ENCODE measurements around the gene ZDHHC20. TPM values are rescaled to one million over a fixed set of nuclear protein-coding genes. Genes with fewer than 3 reads are reported as not detected.
"Not testable (repeated sequence)": the region's sequence is repeated elsewhere in the genome, so short reads cannot be mapped to it uniquely, and the experiment has no call there.

ZDHHC20 gene
- total and polyA plus RNA-seq, 2 of the 4 experiments (the other 2 are of a cell fraction) = 16.1 to 72.4 TPM

GRCh38 chr13:21413013-21413412, 46.1 kb downstream of the ZDHHC20 start:
- no peak overlapping the region for H3K18ac ChIP-seq (ENCODE audit: low read depth, low read length)
- H3K27ac ChIP-seq (ENCODE audit: insufficient read depth, low read length) = no peak overlapping the region
- H2BK120ac ChIP-seq (ENCODE audit: low read depth, low read length) = no peak overlapping the region
- H3K4me3 ChIP-seq (ENCODE audit: insufficient read depth, low read depth, low read length) = no peak overlapping the region
- no peaks in the 10 kb centered on the region for H3K27me3 ChIP-seq (ENCODE audit: control insufficient read depth, insufficient read depth, low read length)
- no peaks in the 10 kb centered on the region for H3K9me3 ChIP-seq (ENCODE audit: control insufficient read depth, insufficient read depth, low read length)
- no peak overlapping the region for H2BK15ac ChIP-seq (ENCODE audit: low read depth, low read length)
- peak overlapping the region; percentile 7; the same call in 1 of the 2 replicates for H3K23ac ChIP-seq (ENCODE audit: low read depth, low read length)
- peak overlapping the region; percentile 76 for H2BK5ac ChIP-seq (ENCODE audit: low read depth, low read length, poor library complexity, severe bottlenecking)
- no peak overlapping the region for H2AK9ac ChIP-seq (replicated peaks; ENCODE audit: low read depth, low read length, poor library complexity)
- no peak overlapping the region for H3K9ac ChIP-seq (ENCODE audit: low read depth, low read length)
- H4K5ac ChIP-seq (ENCODE audit: low read depth, low read length) = no peak overlapping the region
- dilution Hi-C loops (cut with HindIII; ENCODE audit: low sequenced_read_pairs, unreplicated experiment) = no loop called here
- H3K4ac ChIP-seq (ENCODE audit: low read depth, low read length) = no peak overlapping the region
- intact Hi-C loops (cut with micrococcal nuclease) = no loop called here
- DNase-seq (peak; percentile 17), ATAC-seq (ENCODE audit: low read depth) (no peak; the same call in 1 of the 2 replicates)
- WGBS, 2 experiments (ENCODE audit: extremely low coverage in 2 of 2, insufficient read length in 1 of 2) = 100% methylated on average over 1 of the region's 1 CpG; no CpG with 5 or more reads in 1 of the 2 experiments
- H3K14ac ChIP-seq (replicated peaks; ENCODE audit: low read depth, low read length) = peak overlapping the region; percentile 34
- H3K36me3 ChIP-seq (ENCODE audit: control insufficient read depth, insufficient read depth, low read length) = peaks cover 5% of the 10 kb centered on the region
- no peak overlapping the region for H3K4me2 ChIP-seq (ENCODE audit: low read depth, low read length)
- H3K9me1 ChIP-seq (ENCODE audit: insufficient read depth, low read length) = no peaks in the 10 kb centered on the region
- no peak overlapping the region for H2BK20ac ChIP-seq (ENCODE audit: low read depth, low read length)
- POLR2A ChIA-PET (ENCODE audit: unreplicated experiment) = no interaction called here
- in situ Hi-C loops (cut with MboI; ENCODE audit: low sequenced_read_pairs) = no loop called here
- no peak overlapping the region; a peak in 1 of 4 replicates for H4K8ac ChIP-seq (ENCODE audit: low read depth in 2 of 2, low read length in 2 of 2)
- H3K4me1 ChIP-seq (ENCODE audit: control insufficient read depth, insufficient read depth, low read length) = peaks cover 5% of the 10 kb centered on the region
- CTCF ChIA-PET = interaction anchor here (0.6 kb wide), 1 partner anchor 1081 kb away, joined by 3 read pairs; no protein-coding TSS in a partner anchor
- no TSS peak for BruUV-seq (replicated peaks)
- TF ChIP-seq RFX5 (IDR thresholded peaks at IDR 0.05; ENCODE audit: low read depth, low read length) = no peak
- no peak for TF ChIP-seq MAFK (IDR thresholded peaks at IDR 0.05; ENCODE audit: low read depth, low read length)
- no peak for TF ChIP-seq FOS (IDR thresholded peaks at IDR 0.05; ENCODE audit: low read depth, low read length)
- H4K91ac ChIP-seq (ENCODE audit: insufficient read depth, low read depth, low read length) = no peak overlapping the region
- no peak overlapping the region for H2AK5ac ChIP-seq (ENCODE audit: low read depth, low read length)
- H2AFZ ChIP-seq (replicated peaks; ENCODE audit: low read length, poor library complexity) = no peak overlapping the region
- no peaks in the 10 kb centered on the region for H4K20me1 ChIP-seq (ENCODE audit: insufficient read depth, low read length)
- H3K56ac ChIP-seq (ENCODE audit: extremely low read depth, insufficient read depth, low read length) = no peak overlapping the region
- H3K79me1 ChIP-seq (ENCODE audit: low read depth in 1 of 2, low read length in 2 of 2) = peaks cover 5 to 8% of the 10 kb centered on the region in 2 experiments; a peak in 2 of 4 replicates

GRCh38 chr13:21410453-21410852, 48.6 kb downstream of the ZDHHC20 start:
- H3K36me3 ChIP-seq (ENCODE audit: control insufficient read depth, insufficient read depth, low read length); H2AK9ac ChIP-seq (replicated peaks; ENCODE audit: low read depth, low read length, poor library complexity); H3K18ac ChIP-seq (ENCODE audit: low read depth, low read length); H3K27me3 ChIP-seq (ENCODE audit: control insufficient read depth, insufficient read depth, low read length); CTCF ChIA-PET; H3K4me2 ChIP-seq (ENCODE audit: low read depth, low read length); H4K20me1 ChIP-seq (ENCODE audit: insufficient read depth, low read length); H3K9ac ChIP-seq (ENCODE audit: low read depth, low read length); H4K91ac ChIP-seq (ENCODE audit: insufficient read depth, low read depth, low read length); H2BK15ac ChIP-seq (ENCODE audit: low read depth, low read length); H3K56ac ChIP-seq (ENCODE audit: extremely low read depth, insufficient read depth, low read length); POLR2A ChIA-PET (ENCODE audit: unreplicated experiment); in situ Hi-C loops (cut with MboI; ENCODE audit: low sequenced_read_pairs); BruUV-seq (replicated peaks); H3K14ac ChIP-seq (replicated peaks; ENCODE audit: low read depth, low read length); H2BK5ac ChIP-seq (ENCODE audit: low read depth, low read length, poor library complexity, severe bottlenecking); H3K9me1 ChIP-seq (ENCODE audit: insufficient read depth, low read length); H2BK120ac ChIP-seq (ENCODE audit: low read depth, low read length); H2AFZ ChIP-seq (replicated peaks; ENCODE audit: low read length, poor library complexity); H2BK20ac ChIP-seq (ENCODE audit: low read depth, low read length); H3K4me1 ChIP-seq (ENCODE audit: control insufficient read depth, insufficient read depth, low read length); H4K5ac ChIP-seq (ENCODE audit: low read depth, low read length); H3K9me3 ChIP-seq (ENCODE audit: control insufficient read depth, insufficient read depth, low read length); intact Hi-C loops (cut with micrococcal nuclease); dilution Hi-C loops (cut with HindIII; ENCODE audit: low sequenced_read_pairs, unreplicated experiment); H3K27ac ChIP-seq (ENCODE audit: insufficient read depth, low read length); H3K79me1 ChIP-seq (ENCODE audit: low read depth in 1 of 2, low read length in 2 of 2); H3K4me3 ChIP-seq (ENCODE audit: insufficient read depth, low read depth, low read length): not testable (repeated sequence)
- Histone ChIP-seq H2AK5ac (ENCODE audit: low read depth, low read length) (0 out of 2 replicates have a peak overlapping the region, but pooled peaks have one; percentile 59), H3K4ac (ENCODE audit: low read depth, low read length) (peak overlapping the region; percentile 36), H4K8ac (ENCODE audit: low read depth in 2 of 2, low read length in 2 of 2) (peak overlapping the region in 1 of 2 experiments; percentile 53; a peak in 2 of 4 replicates), H3K23ac (ENCODE audit: low read depth, low read length) (peak overlapping the region; percentile 16; the same call in 1 of the 2 replicates)
- peak; percentile 68 for DNase-seq
- peak; percentile 51 for ATAC-seq (ENCODE audit: low read depth)
- WGBS, 2 experiments (ENCODE audit: extremely low coverage in 2 of 2, insufficient read length in 1 of 2) = no CpG with 5 or more reads among the region's 2 CpGs
